ENCODE measurements around the gene C14orf93. TPM values are rescaled to one million over a fixed set of nuclear protein-coding genes. Genes with fewer than 3 reads are reported as not detected.

C14orf93 gene
- polyA plus RNA-seq, 6 donors from 2014 or later, result 6.8 to 15.4 (median 11.6) TPM

- ATAC-seq (ENCODE audit: low read depth in 2 of 2) (no peak), DNase-seq (no peak)
- no peak overlapping the region for H3K4me3 Mint-ChIP-seq
- H3K27me3 Mint-ChIP-seq, result peaks cover 0 to under 1% (median 0%) of the 10 kb centered on the region in 3 donors
- no peaks in the 10 kb centered on the region for H3K9me3 Mint-ChIP-seq
- H3K4me1 Mint-ChIP-seq, result peaks cover 14 to 17% (median 15%) of the 10 kb centered on the region in 3 donors
- no peak overlapping the region for H3K27ac Mint-ChIP-seq
- no peaks in the 10 kb centered on the region for H3K36me3 Mint-ChIP-seq
These were observed 42.7 kb upstream of the C14orf93 start for GRCh38 chr14:23052671-23053070.

- ATAC-seq (ENCODE audit: low read depth in 2 of 2) (no peak), DNase-seq (no peak)
- Mint-ChIP-seq H3K9me3 (peaks cover 0 to 1% (median 0%) of the 10 kb centered on the region in 7 donors), H3K36me3 (no peaks in the 10 kb centered on the region), H3K27ac (no peak overlapping the region), H3K4me3 (no peak overlapping the region), H3K27me3 (peaks cover 0 to 5% (median 0%) of the 10 kb centered on the region in 3 donors), H3K4me1 (peaks cover 14 to 16% (median 15%) of the 10 kb centered on the region in 3 donors)
These were observed 42.3 kb upstream of the C14orf93 start for GRCh38 chr14:23052182-23052623.

- Mint-ChIP-seq H3K36me3 (no peaks in the 10 kb centered on the region), H3K4me1 (peaks cover 7 to 8% (median 8%) of the 10 kb centered on the region in 3 donors), H3K27ac (no peak overlapping the region), H3K9me3 (peaks cover 0 to 1% (median 0%) of the 10 kb centered on the region in 7 donors), H3K27me3 (peaks cover 0 to 5% (median 0%) of the 10 kb centered on the region in 3 donors), H3K4me3 (no peak overlapping the region)
- DNase-seq, result no peak
- ATAC-seq (ENCODE audit: low read depth in 2 of 2), result no peak
These were observed 41.5 kb upstream of the C14orf93 start for GRCh38 chr14:23051141-23052057.

- H3K4me3 Mint-ChIP-seq, result no peak overlapping the region
- peaks cover 0 to 16% (median 0%) of the 10 kb centered on the region in 3 donors for H3K27me3 Mint-ChIP-seq
- H3K4me1 Mint-ChIP-seq, result no peaks in the 10 kb centered on the region
- H3K27ac Mint-ChIP-seq, result no peak overlapping the region
- ATAC-seq (ENCODE audit: low read depth in 2 of 2) (no peak), DNase-seq (no peak)
- no peaks in the 10 kb centered on the region for H3K36me3 Mint-ChIP-seq
- peaks cover 0 to 1% (median 0%) of the 10 kb centered on the region in 7 donors for H3K9me3 Mint-ChIP-seq
These were observed 39.1 kb upstream of the C14orf93 start for GRCh38 chr14:23049011-23049410.

- no peaks in the 10 kb centered on the region for H3K36me3 Mint-ChIP-seq
- peaks cover 0 to 1% (median 0%) of the 10 kb centered on the region in 7 donors for H3K9me3 Mint-ChIP-seq
- DNase-seq, result no peak
- H3K27me3 Mint-ChIP-seq, result peaks cover 0 to 21% (median 0%) of the 10 kb centered on the region in 3 donors
- peak overlapping the region in 1 of 6 donors; percentile 37 for H3K27ac Mint-ChIP-seq
- no peak for ATAC-seq (ENCODE audit: low read depth in 2 of 2)
- no peaks in the 10 kb centered on the region for H3K4me1 Mint-ChIP-seq
- H3K4me3 Mint-ChIP-seq, result no peak overlapping the region
These were observed 38.1 kb upstream of the C14orf93 start for GRCh38 chr14:23047751-23048693.

- no peaks in the 10 kb centered on the region for H3K36me3 Mint-ChIP-seq
- H3K4me1 Mint-ChIP-seq, result no peaks in the 10 kb centered on the region
- H3K4me3 Mint-ChIP-seq, result peak overlapping the region in 1 of 8 donors; percentile 4
- peak overlapping the region in 1 of 6 donors; percentile 36 for H3K27ac Mint-ChIP-seq
- peaks cover 0 to 27% (median 0%) of the 10 kb centered on the region in 3 donors for H3K27me3 Mint-ChIP-seq
- peaks cover 0 to 1% (median 0%) of the 10 kb centered on the region in 7 donors for H3K9me3 Mint-ChIP-seq
- ATAC-seq (ENCODE audit: low read depth in 2 of 2) (no peak), DNase-seq (no peak)
These were observed 37.2 kb upstream of the C14orf93 start for GRCh38 chr14:23047034-23047634.

GRCh38 chr14:23045419-23046357 lies 35.7 kb upstream of the C14orf93 start:
- H3K9me3 Mint-ChIP-seq, result peaks cover 0 to 1% (median 0%) of the 10 kb centered on the region in 7 donors
- H3K4me1 Mint-ChIP-seq, result no peaks in the 10 kb centered on the region
- no peaks in the 10 kb centered on the region for H3K36me3 Mint-ChIP-seq
- peaks cover 0 to 30% (median 0%) of the 10 kb centered on the region in 3 donors for H3K27me3 Mint-ChIP-seq
- DNase-seq (no peak), ATAC-seq (ENCODE audit: low read depth in 2 of 2) (no peak)
- H3K4me3 Mint-ChIP-seq, result no peak overlapping the region
- H3K27ac Mint-ChIP-seq, result peak overlapping the region in 1 of 6 donors; percentile 92

- Mint-ChIP-seq H3K4me1 (no peaks in the 10 kb centered on the region), H3K27me3 (peaks cover 0 to 30% (median 0%) of the 10 kb centered on the region in 3 donors), H3K36me3 (no peaks in the 10 kb centered on the region), H3K4me3 (no peak overlapping the region), H3K27ac (no peak overlapping the region), H3K9me3 (peaks cover 0 to 1% (median 0%) of the 10 kb centered on the region in 7 donors)
- DNase-seq (no peak), ATAC-seq (ENCODE audit: low read depth in 2 of 2) (no peak)
These were observed 34.9 kb upstream of the C14orf93 start for GRCh38 chr14:23044840-23045239.

- Mint-ChIP-seq H3K9me3 (peaks cover 0 to 1% (median 0%) of the 10 kb centered on the region in 7 donors), H3K4me1 (no peaks in the 10 kb centered on the region), H3K4me3 (peak overlapping the region in 1 of 8 donors; percentile 19), H3K27ac (no peak overlapping the region), H3K27me3 (peaks cover 0 to 30% (median 0%) of the 10 kb centered on the region in 3 donors), H3K36me3 (no peaks in the 10 kb centered on the region)
- no peak for ATAC-seq (ENCODE audit: low read depth in 2 of 2)
- no peak for DNase-seq
These were observed 33.8 kb upstream of the C14orf93 start for GRCh38 chr14:23043754-23044153.

- H3K9me3 Mint-ChIP-seq, result peaks cover 0 to 1% (median 0%) of the 10 kb centered on the region in 7 donors
- peaks cover 0 to 30% (median 0%) of the 10 kb centered on the region in 3 donors for H3K27me3 Mint-ChIP-seq
- no peaks in the 10 kb centered on the region for H3K36me3 Mint-ChIP-seq
- DNase-seq (no peak), ATAC-seq (ENCODE audit: low read depth in 2 of 2) (no peak)
- peak overlapping the region in 1 of 8 donors; percentile 38 for H3K4me3 Mint-ChIP-seq
- H3K4me1 Mint-ChIP-seq, result no peaks in the 10 kb centered on the region
- H3K27ac Mint-ChIP-seq, result peak overlapping the region in 1 of 6 donors; percentile 25
These were observed 33.2 kb upstream of the C14orf93 start for GRCh38 chr14:23043145-23043544.

GRCh38 chr14:23042162-23042965 lies 32.4 kb upstream of the C14orf93 start, which contains the start of gene PSMB11:
TSS of gene PSMB11 (plus strand) at chr14:23042212. CDS start at chr14:23042226, 14 bp downstream.
- DNase-seq (no peak), ATAC-seq (ENCODE audit: low read depth in 2 of 2) (no peak)
- Mint-ChIP-seq H3K36me3 (no peaks in the 10 kb centered on the region), H3K27ac (no peak within 1 kb of the TSS), H3K4me1 (no peaks in the 10 kb centered on the region), H3K4me3 (no peak within 1 kb of the TSS), H3K27me3 (peaks cover 0 to 26% (median 0%) of the 10 kb centered on the region in 3 donors), H3K9me3 (peaks cover 0 to 1% (median 0%) of the 10 kb centered on the region in 7 donors)

Data from naive B cell (primary cell).